HG02938 (cell line): ENCODE data around the gene SEC22C.

ENCODE experiments used
- ATAC-seq: cut with Tn5 transposase; IDR thresholded peaks from one replicate; pipeline ENCODE4 v1.9.1; 2021; ENCODE audit warnings: mild to moderate bottlenecking, moderate library complexity; ENCODE audit not compliant: unreplicated experiment

SEC22C gene

GRCh38 chr3:42501321-42501680, 80.5 kb downstream of the SEC22C start:
- no peak for ATAC-seq

GRCh38 chr3:42500909-42501308, 80.9 kb downstream of the SEC22C start:
- ATAC-seq = no peak

GRCh38 chr3:42500091-42500490, 81.7 kb downstream of the SEC22C start:
- ATAC-seq = no peak

GRCh38 chr3:42499478-42499871, 82.3 kb downstream of the SEC22C start:
- ATAC-seq = no peak

- ATAC-seq = no peak
These were observed 82.8 kb downstream of the SEC22C start for GRCh38 chr3:42498791-42499477.

GRCh38 chr3:42498034-42498433, 83.7 kb downstream of the SEC22C start:
- ATAC-seq = no peak
